Stimulated activated CD8-positive, alpha-beta memory T cell treated with anti-CD3 and anti-CD28 coated beads, Interleukin-4, amount 100 ng/mL, for 24 hours (primary cell): ENCODE results near the gene RLIM.

Source experiments
- DNase-seq: peaks from one replicate; pipeline ENCODE4 v3.0.0-alpha.2; 2020; ENCODE audit warnings: low read depth

The RLIM gene

GRCh38 chrX:74536832-74537371, 77.5 kb downstream of the RLIM start:
- no peak for DNase-seq

- DNase-seq: no peak
Observed at GRCh38 chrX:74536152-74536831, 78.1 kb downstream of the RLIM start.

GRCh38 chrX:74535408-74536151, 78.8 kb downstream of the RLIM start:
- DNase-seq: no peak
